SH-SY5Y (cell line): Measurements from ENCODE around the gene RPS27L.

Experiments
- GATA2 ChIP-seq: IDR thresholded peaks from 2 replicates; pipeline ENCODE4 v1.6.1; 2011; ENCODE audit warnings: mild to moderate bottlenecking, low read depth, low read length
- GATA3 ChIP-seq: IDR thresholded peaks from 2 replicates; pipeline ENCODE4 v1.6.1; 2011; ENCODE audit warnings: low read depth, mild to moderate bottlenecking, low read length, moderate library complexity

GRCh38 chr15:63195569-63196015 lies 38.3 kb upstream of the RPS27L start:
- TF ChIP-seq GATA3 (no peak), GATA2 (no peak)
